Mesenchymal stem cell (in vitro differentiated cells and primary cell): Measurements from ENCODE around the gene CPNE1.
A peak's percentile ranks its signal among the peaks of the same experiment; 100 is the strongest.

ENCODE experiments used
- DNase-seq: peaks from one replicate; pipeline ENCODE4 v3.0.0-alpha.2; 2013
- H2AFZ ChIP-seq: one replicate; pipeline ENCODE4 v1.6.1; 2013; ENCODE audit warnings: low read depth, mild to moderate bottlenecking, control low read depth, inconsistent platforms, low read length, moderate library complexity
- H2AK5ac ChIP-seq: 2 replicates; pipeline ENCODE4 v1.6.1; 2013; ENCODE audit warnings: low read length, moderate library complexity, mild to moderate bottlenecking, inconsistent platforms; ENCODE audit not compliant: severe bottlenecking
- H2BK120ac ChIP-seq: one replicate; pipeline ENCODE4 v1.6.1; 2013; ENCODE audit warnings: low read depth, mild to moderate bottlenecking, inconsistent platforms, low read length, moderate library complexity
- H2BK12ac ChIP-seq, 2 experiments: one replicate each; pipeline ENCODE4 v1.6.1; 2013; ENCODE audit warnings: inconsistent platforms in 2 of 2, low read length in 2 of 2, mild to moderate bottlenecking in 2 of 2, moderate library complexity in 2 of 2, control low read depth in 1 of 2
- H2BK15ac ChIP-seq: one replicate; pipeline ENCODE4 v1.6.1; 2013; ENCODE audit warnings: mild to moderate bottlenecking, low read depth, inconsistent platforms; ENCODE audit not compliant: poor library complexity, severe bottlenecking
- H2BK5ac ChIP-seq: 2 replicates; pipeline ENCODE4 v1.6.1; 2013; ENCODE audit warnings: low read depth, mild to moderate bottlenecking, low read length, control low read depth, inconsistent platforms; ENCODE audit not compliant: poor library complexity, severe bottlenecking
- H3K14ac ChIP-seq, 2 experiments: one replicate each; pipeline ENCODE4 v1.6.1; 2013; ENCODE audit warnings: inconsistent platforms in 2 of 2, low read length in 2 of 2, control low read depth in 1 of 2, mild to moderate bottlenecking in 1 of 2, moderate library complexity in 1 of 2
- H3K18ac ChIP-seq, 2 experiments: one replicate each; pipeline ENCODE4 v1.6.1; 2013; ENCODE audit warnings: inconsistent platforms in 2 of 2, low read length in 2 of 2, control low read depth in 1 of 2, low read depth in 1 of 2, mild to moderate bottlenecking in 1 of 2
- H3K23ac ChIP-seq, 2 experiments: one replicate each; pipeline ENCODE4 v1.6.1; 2013; ENCODE audit warnings: inconsistent platforms in 2 of 2, low read length in 2 of 2, mild to moderate bottlenecking in 2 of 2, moderate library complexity in 2 of 2, control low read depth in 1 of 2
- H3K27ac ChIP-seq: 2 replicates; pipeline ENCODE4 v1.5.1; 2013; ENCODE audit warnings: mild to moderate bottlenecking, moderate library complexity, low read length, control low read depth, inconsistent platforms; ENCODE audit not compliant: poor library complexity, severe bottlenecking
- H3K27me3 ChIP-seq, 2 experiments: 2 replicates each; pipeline versions ENCODE4 v1.6.1 to v1.7.0; 2013; ENCODE audit warnings: low read length in 2 of 2, mild to moderate bottlenecking in 2 of 2, moderate library complexity in 2 of 2, control low read depth in 1 of 2, inconsistent platforms in 1 of 2; ENCODE audit not compliant: control insufficient read depth in 1 of 2, insufficient read depth in 1 of 2
- H3K36me3 ChIP-seq, 2 experiments: 2 replicates each; pipeline versions ENCODE4 v1.6.1 to v1.7.0; 2013; ENCODE audit warnings: low read length in 2 of 2, control low read depth in 1 of 2, inconsistent platforms in 1 of 2, low read depth in 1 of 2, mild to moderate bottlenecking in 1 of 2; ENCODE audit not compliant: insufficient read depth in 2 of 2, control insufficient read depth in 1 of 2
- H3K4ac ChIP-seq, 2 experiments: one replicate each; pipeline ENCODE4 v1.6.1; 2013; ENCODE audit warnings: inconsistent platforms in 2 of 2, low read length in 2 of 2, mild to moderate bottlenecking in 2 of 2, moderate library complexity in 2 of 2, control low read depth in 1 of 2, low read depth in 1 of 2
- H3K4me1 ChIP-seq: 2 replicates; pipeline ENCODE4 v1.6.1; 2013; ENCODE audit warnings: low read depth, low read length, control low read depth; ENCODE audit not compliant: control insufficient read depth, insufficient read depth
- H3K4me2 ChIP-seq: 2 replicates; pipeline ENCODE4 v1.6.1; 2013; ENCODE audit warnings: low read length, mild to moderate bottlenecking, inconsistent platforms; ENCODE audit not compliant: poor library complexity, severe bottlenecking
- H3K4me3 ChIP-seq, 2 experiments: 2 replicates each; pipeline versions ENCODE4 v1.5.1 to v1.7.0; 2013; ENCODE audit warnings: low read length in 2 of 2, mild to moderate bottlenecking in 2 of 2, control low read depth in 1 of 2, low read depth in 1 of 2; ENCODE audit not compliant: insufficient read depth in 1 of 2
- H3K79me1 ChIP-seq: replicated peaks from 2 replicates; pipeline ENCODE4 v1.6.1; 2013; ENCODE audit warnings: mild to moderate bottlenecking, control low read depth, low read length, inconsistent platforms; ENCODE audit not compliant: poor library complexity, severe bottlenecking
- H3K9ac ChIP-seq: 2 replicates; pipeline ENCODE4 v1.7.0; 2013; ENCODE audit warnings: mild to moderate bottlenecking, low read length, moderate library complexity
- H3K9me3 ChIP-seq: 2 replicates; pipeline ENCODE4 v1.7.0; 2013; ENCODE audit warnings: mild to moderate bottlenecking, low read length; ENCODE audit not compliant: control insufficient read depth
- H4K8ac ChIP-seq: one replicate; pipeline ENCODE4 v1.6.1; 2013; ENCODE audit warnings: inconsistent platforms, mild to moderate bottlenecking, low read length, moderate library complexity
- H4K91ac ChIP-seq: one replicate; pipeline ENCODE4 v1.6.1; 2013; ENCODE audit warnings: mild to moderate bottlenecking, low read length, inconsistent platforms
- WGBS: methylation state at CpG from one replicate; pipeline ENCODE4 v1.1.7; 2013; ENCODE audit warnings: mixed read lengths; 5-methylcytosine and 5-hydroxymethylcytosine counted together

The CPNE1 gene

DNA sequence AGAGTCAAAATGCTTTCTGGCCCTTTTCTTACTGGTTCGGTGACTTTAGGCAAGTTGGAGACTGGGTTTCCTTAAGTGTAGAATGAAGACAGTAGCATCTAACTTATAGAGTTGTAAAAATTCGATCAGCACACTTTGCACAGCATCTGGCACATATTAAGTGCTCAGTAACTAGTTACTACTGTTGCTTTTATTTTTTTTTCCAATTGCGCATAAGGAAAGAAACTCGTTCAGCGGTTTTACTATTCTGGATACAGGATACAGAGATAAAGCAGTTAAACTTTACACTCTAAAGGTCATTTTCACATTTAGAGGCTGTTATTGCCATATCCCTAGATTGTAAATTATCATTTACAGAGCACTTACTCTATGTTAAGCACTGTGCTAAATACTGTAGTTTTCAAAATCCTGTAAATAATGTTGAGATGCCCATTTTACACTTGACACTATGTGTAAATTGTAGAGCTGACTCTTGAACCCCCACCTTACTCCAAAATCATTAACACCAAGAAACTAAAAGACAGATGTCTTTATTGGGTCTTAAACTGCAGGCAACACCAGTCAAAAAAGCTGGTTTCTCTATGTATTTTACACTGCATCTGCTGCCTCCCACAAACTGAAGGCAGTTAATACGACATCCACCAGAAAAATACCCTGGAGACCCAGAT, 35.4 kb upstream of the CPNE1 start:
- H3K18ac ChIP-seq = no peak overlapping the region
- 100% methylated on average over 1 of the region's 6 CpGs for WGBS
- peaks cover 12 to 56% of the 10 kb centered on the region in 2 experiments for H3K36me3 ChIP-seq
- H3K4me1 ChIP-seq = peaks cover 14% of the 10 kb centered on the region
- no peak overlapping the region for H2BK15ac ChIP-seq
- H2BK5ac ChIP-seq = no peak overlapping the region
- H3K14ac ChIP-seq = no peak overlapping the region
- H2BK12ac ChIP-seq = no peak overlapping the region
- H3K9me3 ChIP-seq = no peaks in the 10 kb centered on the region
- DNase-seq = no peak
- no peak overlapping the region for H4K8ac ChIP-seq
- peak overlapping the region; percentile 90 to 99 for H3K4me3 ChIP-seq
- peak overlapping the region; percentile 76 for H3K27ac ChIP-seq
- no peak overlapping the region for H3K23ac ChIP-seq
- H2AK5ac ChIP-seq = no peak overlapping the region
- H2BK120ac ChIP-seq = no peak overlapping the region
- no peak overlapping the region for H4K91ac ChIP-seq
- H3K27me3 ChIP-seq = no peaks in the 10 kb centered on the region
- peaks cover 19% of the 10 kb centered on the region for H3K79me1 ChIP-seq
- peak overlapping the region; percentile 70 for H3K4me2 ChIP-seq
- no peak overlapping the region for H2AFZ ChIP-seq
- peak overlapping the region in 1 of 2 experiments; percentile 99 for H3K4ac ChIP-seq
- peak overlapping the region; percentile 99 for H3K9ac ChIP-seq

GRCh38 chr20:35699127-35699956, 34.6 kb upstream of the CPNE1 start, which contains the start of the genes NFS1 and ROMO1:
Gene NFS1 (minus strand): TSS chr20:35699352. CDS start chr20:35699288, 64 bp downstream.
Gene ROMO1 (plus strand): TSS chr20:35699405. CDS start chr20:35699633, 228 bp downstream.
- H3K4ac ChIP-seq = peak within 1 kb of the TSS; percentile 92 to 99
- under 1% methylated on average over 70 of the region's 81 CpGs for WGBS
- H2AK5ac ChIP-seq = peak within 1 kb of the TSS; percentile 17
- DNase-seq = peak; percentile 91
- peak within 1 kb of the TSS in 1 of 2 experiments; percentile 21 for H2BK12ac ChIP-seq
- H3K9me3 ChIP-seq = no peaks in the 10 kb centered on the region
- H4K91ac ChIP-seq = no peak within 1 kb of the TSS
- peak within 1 kb of the TSS in 1 of 2 experiments; percentile 74 for H3K23ac ChIP-seq
- peaks cover 14% of the 10 kb centered on the region for H3K4me1 ChIP-seq
- H2BK120ac ChIP-seq = peak within 1 kb of the TSS; percentile 9
- H3K9ac ChIP-seq = peak within 1 kb of the TSS; percentile 99
- peaks cover 21% of the 10 kb centered on the region for H3K79me1 ChIP-seq
- H3K27me3 ChIP-seq = no peaks in the 10 kb centered on the region
- peak within 1 kb of the TSS; percentile 94 for H2AFZ ChIP-seq
- H3K14ac ChIP-seq = peak within 1 kb of the TSS in 1 of 2 experiments; percentile 97
- peak within 1 kb of the TSS; percentile 90 to 99 for H3K4me3 ChIP-seq
- peak within 1 kb of the TSS; percentile 79 for H4K8ac ChIP-seq
- H3K36me3 ChIP-seq = peaks cover 13 to 54% of the 10 kb centered on the region in 2 experiments
- peak within 1 kb of the TSS; percentile 91 for H3K4me2 ChIP-seq
- peak within 1 kb of the TSS; percentile 25 to 95 for H3K18ac ChIP-seq
- H2BK15ac ChIP-seq = no peak within 1 kb of the TSS
- peak within 1 kb of the TSS; percentile 76 for H3K27ac ChIP-seq
- H2BK5ac ChIP-seq = peak within 1 kb of the TSS; percentile 9

GRCh38 chr20:35698298-35699126, 33.8 kb upstream of the CPNE1 start:
- Histone ChIP-seq H3K27ac (no peak overlapping the region), H2BK120ac (peak overlapping the region; percentile 9), H3K27me3 (no peaks in the 10 kb centered on the region), H3K4me2 (peak overlapping the region; percentile 91), H2BK15ac (no peak overlapping the region), H3K14ac (peak overlapping the region in 1 of 2 experiments; percentile 30), H3K4ac (peak overlapping the region; percentile 52 to 81), H2BK12ac (no peak overlapping the region), H3K18ac (peak overlapping the region in 1 of 2 experiments; percentile 61), H3K9ac (peak overlapping the region; percentile 99), H3K23ac (no peak overlapping the region), H4K91ac (no peak overlapping the region), H3K4me3 (peak overlapping the region; percentile 90 to 99), H3K36me3 (peaks cover 17 to 51% of the 10 kb centered on the region in 2 experiments), H2BK5ac (peak overlapping the region; percentile 9), H4K8ac (peak overlapping the region; percentile 79), H3K9me3 (no peaks in the 10 kb centered on the region), H3K4me1 (peaks cover 14% of the 10 kb centered on the region), H3K79me1 (peaks cover 21% of the 10 kb centered on the region), H2AK5ac (no peak overlapping the region), H2AFZ (peak overlapping the region; percentile 84)
- DNase-seq = peak; percentile 45
- 11% methylated on average over 32 of the region's 37 CpGs for WGBS
